CMK (cell line): Measurements from ENCODE around the gene EIF5A2.
"Not testable (repeated sequence)": the region's sequence is repeated elsewhere in the genome, so short reads cannot be mapped to it uniquely, and the experiment has no call there.

Experiments used
- DNase-seq: peaks from one replicate; pipeline ENCODE4 v3.0.0-alpha.2; 2010; ENCODE audit warnings: low read depth

EIF5A2 gene

DNA sequence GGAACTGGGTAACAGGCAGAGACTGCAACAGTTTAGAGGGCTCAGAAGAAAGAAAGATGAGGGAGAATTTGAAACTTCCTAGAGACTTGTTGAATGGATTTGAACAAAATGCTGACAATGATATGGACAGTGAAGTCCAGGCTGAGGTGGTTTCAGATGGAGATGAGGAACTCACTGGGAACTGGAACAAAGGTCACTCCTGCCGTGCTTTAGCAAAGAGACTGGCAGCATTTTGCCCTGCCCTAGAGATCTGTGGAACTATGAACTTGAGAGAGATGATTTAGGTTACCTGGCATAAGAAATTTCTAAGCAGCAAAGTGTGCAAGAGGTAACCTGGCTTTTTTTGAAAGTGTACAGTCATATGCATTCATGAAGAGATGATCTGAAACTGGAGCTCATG, 11.7 kb downstream of the EIF5A2 start:
- DNase-seq = no peak

DNA sequence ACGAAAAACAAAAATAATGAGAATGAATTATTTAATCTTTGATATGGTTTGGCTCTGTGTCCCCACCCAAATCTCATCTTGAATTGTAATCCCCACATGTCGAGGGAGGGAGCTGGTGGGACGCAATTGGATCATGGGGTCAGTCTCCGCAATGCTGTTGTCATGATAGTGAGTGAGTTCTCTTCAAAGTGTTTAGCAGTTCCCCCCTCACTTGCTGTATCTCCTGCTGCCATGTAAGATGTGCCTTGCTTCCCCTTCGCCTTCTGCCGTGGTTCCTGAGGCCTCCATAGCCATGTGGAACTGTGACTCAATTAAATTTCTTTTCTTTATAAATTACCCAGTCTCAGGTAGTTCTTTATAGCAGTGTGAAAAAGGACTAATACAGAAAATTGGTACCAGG, 12.1 kb downstream of the EIF5A2 start:
- DNase-seq = not testable (repeated sequence)

DNA sequence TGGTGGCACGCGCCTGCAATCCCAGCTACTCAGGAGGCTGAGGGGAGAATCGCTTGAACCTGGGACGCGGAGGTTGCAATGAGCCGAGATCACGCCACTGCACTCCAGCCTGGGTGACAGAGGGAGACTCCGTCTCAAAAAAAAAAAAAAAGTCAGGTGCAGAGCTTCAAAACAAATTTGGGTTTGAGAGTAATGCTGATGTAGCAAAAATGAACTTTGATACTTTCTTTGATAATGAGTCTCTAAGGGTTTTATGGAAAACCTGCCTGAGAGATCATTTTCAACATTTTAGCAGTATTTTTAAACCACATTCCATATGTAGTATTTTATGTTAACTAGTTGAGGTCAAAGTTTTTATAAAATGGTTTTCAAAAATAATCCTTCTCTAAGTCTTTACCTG, 14.5 kb downstream of the EIF5A2 start:
- no peak for DNase-seq

DNA sequence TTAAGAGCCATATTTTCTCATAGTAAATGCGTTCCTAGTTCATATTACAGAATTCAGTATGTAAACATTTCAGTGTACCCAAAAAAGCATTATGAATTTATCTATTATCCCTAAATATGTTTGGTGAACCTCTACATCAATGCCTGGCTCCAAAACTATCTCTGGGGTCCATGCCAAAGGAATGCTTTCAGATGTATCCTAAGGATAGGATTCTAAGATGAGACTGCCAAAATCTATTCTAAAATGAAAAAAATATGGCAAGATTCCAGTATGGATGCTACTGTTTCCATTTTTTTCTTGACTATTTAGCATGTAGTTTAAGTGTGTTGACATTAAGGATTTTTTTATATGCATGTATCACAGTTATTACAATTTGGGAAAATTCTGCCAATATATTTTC, 18.8 kb downstream of the EIF5A2 start:
- no peak for DNase-seq

DNA sequence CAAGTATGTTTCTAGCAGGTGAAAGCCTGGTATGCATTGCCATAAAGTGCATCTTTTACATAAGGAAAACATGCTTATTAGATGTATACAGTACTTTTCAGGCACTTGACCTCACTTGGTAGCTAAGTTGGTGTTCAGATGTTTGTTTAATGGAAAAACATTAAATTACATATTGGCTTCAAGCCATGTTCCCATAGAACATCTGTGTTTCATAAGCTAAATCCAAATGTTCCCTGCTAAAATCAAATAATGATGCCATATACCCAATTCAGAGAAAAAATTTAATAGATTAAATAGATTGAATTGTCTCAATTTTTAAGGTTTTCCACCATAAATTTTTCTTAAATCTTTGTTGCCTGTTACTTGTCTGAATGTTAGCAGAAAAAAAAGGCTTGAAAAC, 19.3 kb downstream of the EIF5A2 start:
- no peak for DNase-seq

DNA sequence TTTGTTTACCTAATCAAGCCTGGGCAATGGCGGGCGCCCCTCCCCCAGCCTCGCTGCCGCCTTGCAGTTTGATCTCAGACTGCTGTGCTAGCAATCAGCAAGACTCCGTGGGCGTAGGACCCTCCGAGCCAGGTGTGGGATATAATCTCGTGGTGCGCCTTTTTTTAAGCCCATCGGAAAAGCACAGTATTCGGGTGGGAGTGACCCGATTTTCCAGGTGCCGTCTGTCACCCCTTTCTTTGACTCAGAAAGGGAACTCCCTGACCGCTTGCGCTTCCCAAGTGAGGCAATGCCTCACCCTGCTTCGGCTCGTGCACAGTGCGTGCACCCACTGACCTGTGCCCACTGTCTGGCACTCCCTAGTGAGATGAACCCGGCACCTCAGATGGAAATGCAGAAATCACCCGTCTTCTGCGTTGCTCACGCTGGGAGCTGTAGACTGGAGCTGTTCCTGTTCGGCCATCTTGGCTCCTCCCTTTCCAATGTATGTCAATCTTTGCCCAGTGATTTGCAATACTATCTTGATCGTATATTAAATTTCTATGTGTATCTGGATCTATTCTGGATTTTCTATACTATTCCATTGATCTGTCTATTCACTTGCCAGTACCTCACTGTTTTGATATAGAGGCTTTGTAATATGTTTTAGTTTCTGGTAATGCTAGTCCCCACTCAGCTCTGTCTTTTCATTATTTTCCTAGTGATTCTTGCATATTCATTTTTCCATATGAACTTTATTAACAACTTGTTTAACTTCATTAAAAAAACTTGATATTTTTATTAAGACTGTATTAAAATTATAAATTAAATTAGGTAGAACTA, 24.1 kb downstream of the EIF5A2 start:
- DNase-seq = not testable (repeated sequence)

DNA sequence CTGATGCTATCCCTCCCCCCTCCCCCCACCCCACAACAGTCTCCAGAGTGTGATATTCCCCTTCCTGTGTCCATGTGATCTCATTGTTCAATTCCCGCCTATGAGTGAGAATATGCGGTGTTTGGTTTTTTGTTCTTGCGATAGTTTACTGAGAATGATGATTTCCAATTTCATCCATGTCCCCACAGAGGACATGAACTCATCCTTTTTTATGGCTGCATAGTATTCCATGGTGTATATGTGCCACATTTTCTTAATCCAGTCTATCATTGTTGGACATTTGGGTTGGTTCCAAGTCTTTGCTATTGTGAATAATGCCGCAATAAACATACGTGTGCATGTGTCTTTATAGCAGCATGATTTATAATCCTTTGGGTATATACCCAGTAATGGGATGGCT, 29.7 kb downstream of the EIF5A2 start:
- DNase-seq = not testable (repeated sequence)

DNA sequence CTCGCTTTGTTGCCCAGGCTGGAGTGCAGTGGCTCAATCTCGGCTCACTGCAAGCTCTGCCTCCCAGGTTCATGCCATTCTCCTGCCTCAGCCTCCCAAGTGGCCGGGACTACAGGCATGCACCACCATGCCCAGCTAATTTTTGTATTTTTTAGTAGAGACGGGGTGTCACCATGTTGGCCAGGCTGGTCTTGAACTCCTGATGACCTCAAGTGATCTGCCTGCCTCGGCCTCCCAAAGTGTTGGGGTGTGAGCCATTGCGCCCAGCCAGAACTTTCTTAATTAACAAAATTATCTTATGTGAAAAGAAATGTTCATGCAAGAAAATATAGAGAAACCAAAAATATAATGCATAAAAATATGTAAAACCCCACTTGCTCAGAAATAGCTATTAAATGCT, 31.1 kb downstream of the EIF5A2 start:
- not testable (repeated sequence) for DNase-seq

DNA sequence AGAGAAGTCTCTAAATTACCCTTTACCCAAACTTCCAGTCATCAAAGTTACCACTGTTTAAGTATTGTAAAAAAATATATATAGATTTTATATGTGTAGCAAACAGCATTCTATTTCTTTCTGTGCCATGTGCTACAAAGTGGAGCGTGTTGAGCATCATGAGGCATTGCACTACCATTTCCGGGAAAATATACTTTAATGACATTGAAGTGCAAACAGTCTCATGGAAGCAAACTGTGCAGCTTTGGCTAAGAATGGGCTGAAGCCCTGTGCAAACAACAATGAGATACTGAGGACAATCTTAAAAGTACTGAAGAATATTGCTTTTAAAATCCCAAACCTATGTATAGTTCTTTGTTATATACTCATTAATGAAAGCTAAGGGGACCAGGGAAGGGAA, 31.9 kb downstream of the EIF5A2 start:
- no peak for DNase-seq

DNA sequence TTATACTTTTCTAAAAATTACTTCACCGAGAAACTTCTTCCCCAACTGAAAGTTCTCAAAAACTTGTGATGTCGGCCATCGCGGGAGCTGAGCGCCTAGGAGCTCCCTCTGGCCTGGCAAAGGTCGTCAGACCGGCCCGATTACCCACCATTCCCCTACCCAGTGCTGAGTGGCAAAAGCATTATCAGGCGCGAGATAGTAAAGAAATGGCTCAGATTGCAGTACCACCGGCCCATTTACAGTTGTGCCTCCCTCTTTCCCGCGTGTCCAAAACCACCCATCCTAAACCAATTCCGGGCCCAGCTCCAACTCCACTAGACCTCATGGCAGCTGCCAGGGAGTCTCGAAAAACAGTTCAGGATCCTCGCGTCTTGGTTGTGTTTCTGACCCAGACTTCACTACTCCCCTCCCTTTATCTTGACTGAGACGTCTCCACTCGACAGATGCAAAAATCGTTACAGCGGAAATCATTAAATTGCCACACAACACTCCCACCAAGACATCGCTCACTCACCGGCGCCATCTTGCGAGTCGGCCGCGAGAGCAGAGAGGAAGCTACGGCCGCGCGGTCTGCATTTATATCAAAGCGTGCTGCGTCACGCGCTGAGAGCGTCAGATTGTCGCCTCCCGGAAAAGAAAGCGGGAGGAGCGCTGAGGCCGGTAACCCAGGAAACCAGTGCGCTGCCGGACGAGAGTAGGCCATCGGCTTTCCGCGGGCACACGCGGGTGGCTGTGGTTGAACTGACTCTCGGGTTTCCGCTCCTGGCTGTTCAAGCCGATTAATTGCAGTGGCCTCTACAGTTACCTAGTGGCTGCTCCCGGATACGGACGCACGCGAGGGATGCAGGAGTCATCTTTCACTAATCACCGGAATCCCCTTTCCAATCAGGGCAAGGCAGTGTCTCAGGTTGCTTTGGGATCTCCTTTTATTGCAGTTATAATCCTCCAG, 38.5 kb downstream of the EIF5A2 start, which contains the start of gene RPL22L1:
TSS of gene RPL22L1 (minus strand) at position 551 of the 949 bp plus-strand sequence. CDS start at position 523, 28 bp downstream.
- peak; percentile 78 for DNase-seq

DNA sequence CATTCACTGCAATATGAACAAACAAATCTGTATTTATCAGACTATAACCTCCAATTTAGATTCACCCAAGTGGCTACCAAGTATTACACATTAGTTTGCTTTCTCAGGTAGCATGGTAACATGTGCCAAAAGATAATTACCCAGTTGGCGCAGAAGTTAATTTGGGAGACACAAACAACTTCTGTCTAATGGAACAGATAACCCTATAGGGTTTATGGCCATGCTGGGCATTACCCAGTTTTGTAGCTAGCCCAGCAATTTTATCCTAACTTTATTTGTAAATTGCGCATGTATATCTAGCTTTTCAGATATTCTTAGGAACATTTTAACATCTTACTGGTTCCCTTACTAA, 39.2 kb downstream of the EIF5A2 start:
- no peak for DNase-seq

DNA sequence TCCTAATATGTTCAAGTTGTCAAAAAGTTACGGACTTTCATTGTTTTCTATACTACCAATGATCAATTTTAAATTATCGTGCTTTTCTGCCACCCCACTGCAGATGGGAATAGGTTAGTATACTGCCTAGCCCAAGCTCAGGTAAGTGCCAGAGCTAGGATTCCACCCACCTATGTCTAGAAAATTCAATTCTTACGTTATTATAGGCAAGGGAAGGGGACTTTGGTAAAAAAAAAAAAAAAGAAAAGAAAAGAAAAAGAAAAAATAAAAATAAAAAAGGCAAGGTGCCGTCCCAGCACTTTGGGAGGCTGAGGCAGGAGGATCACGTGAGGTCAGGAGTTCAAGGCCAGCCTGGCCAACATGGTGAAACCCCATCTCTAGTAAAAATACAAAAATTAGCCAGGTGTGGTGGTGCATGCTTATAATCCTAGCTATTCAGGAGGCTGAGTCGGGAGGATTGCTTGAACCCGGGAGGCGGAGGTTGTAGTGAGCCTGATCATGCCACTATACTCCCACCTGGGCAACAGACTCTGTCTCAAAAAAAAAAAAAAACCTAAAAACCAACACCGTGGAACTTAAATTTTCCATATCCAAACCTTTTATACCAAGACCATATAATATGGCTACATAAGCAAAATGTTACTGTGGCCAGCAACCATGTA, 39.7 kb downstream of the EIF5A2 start:
- DNase-seq = no peak

DNA sequence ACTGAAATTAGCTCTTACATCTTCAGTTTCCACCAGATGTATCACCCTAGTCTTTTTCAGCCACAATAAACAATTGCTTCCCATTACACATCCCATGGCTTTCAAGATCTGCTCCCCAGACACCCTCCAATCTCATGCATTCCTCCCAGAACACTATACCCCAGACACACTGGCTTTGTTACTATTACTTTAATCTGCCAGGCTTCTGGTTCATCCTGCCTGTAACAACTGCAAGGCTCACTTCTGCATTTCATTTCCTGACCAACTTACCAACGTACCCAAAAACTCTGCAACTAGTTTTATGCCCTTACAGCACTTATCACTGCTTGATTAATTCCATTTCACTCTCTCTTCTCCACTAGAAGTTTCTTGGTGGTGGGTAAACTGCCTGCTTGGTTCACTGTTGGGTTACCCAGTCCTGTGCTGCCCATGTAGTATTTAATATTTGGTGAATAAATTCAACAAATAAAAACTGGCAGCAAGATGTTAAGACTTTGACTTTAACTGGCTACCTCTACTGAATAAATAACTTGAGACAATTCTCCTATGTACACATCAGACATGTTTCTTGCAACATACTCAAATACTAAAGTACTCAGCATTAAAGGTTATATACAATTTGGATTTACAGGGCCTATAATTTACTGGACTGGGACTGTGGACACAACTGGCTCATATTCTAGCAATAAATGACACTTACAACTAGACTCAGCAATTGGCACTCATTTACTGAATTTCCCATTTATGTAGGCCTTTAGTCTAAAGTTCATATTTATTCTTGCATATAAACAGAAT, 41.1 kb downstream of the EIF5A2 start:
- DNase-seq = no peak

DNA sequence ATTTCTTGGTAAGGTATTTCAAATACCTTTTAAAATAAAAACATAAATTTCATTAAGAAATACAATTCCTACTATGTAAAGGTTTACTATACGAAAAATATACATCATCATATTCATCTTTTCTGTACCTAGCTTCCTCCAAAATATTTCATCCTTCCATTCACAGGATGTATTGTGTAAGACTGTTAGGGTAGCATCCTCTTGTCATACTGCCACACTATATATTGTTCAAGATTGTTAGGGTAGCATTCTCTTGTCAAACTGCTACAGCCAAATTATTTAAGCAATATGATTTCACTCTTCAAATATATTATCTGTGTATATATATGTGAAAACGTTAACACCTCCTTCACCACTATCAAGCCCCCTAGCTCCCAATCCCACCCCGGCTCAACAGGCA, 41.9 kb downstream of the EIF5A2 start:
- DNase-seq = no peak

DNA sequence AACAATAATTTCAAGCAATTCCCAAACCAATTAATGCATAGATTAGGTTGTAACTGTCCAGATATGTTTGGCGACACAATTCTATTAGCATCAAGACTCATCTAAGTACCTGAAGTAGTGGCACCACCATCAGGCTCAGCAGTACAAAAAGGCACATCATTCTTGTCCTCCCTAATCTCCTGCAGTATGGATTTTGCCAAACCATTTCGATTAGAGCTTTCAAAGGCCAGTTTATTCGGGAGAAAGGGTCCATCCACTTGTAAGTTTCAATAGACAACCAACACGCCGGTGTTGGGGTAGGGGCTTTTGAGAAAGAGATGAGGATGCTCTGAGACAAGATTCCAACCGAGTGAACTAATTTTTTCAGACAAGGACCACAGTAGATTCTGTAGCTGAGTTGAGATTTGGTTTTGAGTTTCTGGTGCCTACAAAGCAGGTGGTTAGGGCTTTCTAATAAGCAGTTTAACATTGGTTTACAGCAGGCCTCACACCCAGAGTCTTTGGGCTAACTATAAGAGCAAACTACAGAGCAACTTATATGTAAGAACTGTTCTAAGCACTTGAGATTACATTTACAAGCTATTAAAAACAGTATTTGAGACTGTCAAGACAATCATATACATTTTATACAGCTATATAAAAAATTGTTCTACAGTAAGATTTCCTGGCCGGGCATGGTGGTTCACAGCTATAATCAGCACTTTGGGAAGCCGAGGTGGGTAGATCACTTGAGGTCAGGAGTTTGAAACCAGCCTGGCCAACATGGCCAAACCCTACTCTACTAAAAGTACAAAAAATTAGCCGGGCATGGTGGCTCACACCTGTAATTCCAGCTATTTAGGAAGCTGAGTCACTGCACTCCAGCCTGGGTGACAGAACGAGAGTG, 43.0 kb downstream of the EIF5A2 start:
- DNase-seq = no peak

DNA sequence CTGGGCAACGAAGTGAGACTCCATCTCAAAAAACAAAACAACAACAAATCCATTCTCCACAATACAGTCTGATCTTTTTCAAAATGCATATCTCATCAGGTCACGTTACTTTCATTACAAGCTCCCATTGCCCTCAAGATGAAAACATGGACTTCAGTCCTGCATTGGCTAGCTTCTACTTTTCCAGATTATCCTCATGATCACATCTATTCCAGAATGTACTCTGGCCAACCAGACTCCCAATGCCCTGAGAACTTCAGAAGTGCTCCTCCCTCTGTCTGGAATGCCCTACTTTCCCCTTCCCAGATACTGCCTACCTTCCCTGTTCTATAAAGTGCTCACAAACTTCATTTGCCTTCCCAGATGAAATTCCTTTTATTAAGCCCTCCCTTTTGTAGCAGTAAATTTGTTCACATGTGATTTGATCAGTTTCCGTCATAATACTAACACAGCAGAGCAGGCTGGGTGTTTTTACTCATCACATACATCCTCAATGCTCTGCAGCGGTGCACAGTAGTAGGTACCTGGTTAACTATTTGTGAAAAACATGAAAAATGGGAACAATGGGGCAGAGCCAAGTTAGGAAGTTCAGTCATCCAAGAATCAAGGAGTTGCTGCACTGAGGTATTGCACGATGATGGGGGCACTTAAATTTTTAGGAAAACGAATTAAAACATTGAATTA, 43.8 kb downstream of the EIF5A2 start:
- no peak for DNase-seq

DNA sequence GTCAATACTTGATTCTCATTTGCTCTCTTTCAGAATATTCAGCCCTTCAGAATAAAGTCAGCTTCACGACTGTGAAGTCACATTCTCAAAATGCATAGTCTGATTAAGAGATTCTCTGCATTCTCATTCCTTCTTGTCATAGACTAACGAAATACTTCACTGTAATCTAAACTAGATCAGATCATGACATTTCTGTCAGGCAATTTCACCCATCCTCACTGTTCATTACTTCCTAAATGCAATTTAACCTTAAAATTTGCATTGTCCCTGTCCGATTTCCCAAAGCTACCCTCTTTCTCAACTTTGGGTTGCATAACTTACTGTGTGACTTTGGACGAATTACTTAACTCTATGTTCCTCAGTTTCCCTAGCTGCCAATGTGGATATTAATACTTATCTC, 44.6 kb downstream of the EIF5A2 start:
- no peak for DNase-seq

DNA sequence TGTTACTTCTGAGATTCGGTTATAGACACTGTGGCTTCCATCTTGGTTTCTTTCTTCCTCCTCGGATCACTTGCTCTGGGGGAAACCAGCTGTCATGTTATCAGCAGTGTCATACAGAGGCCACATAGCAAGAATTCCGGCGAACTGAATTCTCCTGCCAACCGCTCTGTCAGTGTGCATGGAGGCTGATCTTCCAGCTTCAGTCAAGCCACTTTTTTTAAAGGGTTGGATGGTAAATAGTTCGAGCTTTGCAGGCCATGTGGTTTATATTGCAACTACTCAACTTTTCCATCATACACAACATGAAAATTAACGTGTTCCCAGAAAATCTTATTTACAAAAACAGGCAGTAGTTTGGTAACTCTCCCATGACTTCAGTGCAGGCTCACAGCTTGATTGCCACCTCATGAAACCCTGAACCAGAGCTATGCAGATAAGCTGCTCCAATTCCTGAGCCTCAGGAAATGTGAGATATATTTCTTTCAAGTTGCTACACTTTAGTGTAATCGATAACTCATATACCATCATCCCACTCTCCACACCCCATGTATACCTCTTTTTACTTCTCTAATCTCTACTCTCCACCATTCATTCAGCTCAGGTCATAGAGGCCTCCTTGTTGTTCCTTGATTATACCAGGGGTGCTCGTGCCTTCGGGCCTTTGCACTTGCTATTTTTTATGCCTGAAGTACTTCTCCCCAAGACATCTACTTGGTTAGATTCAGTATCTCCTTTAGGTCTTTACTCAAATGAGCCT, 45.6 kb downstream of the EIF5A2 start:
- DNase-seq = no peak

DNA sequence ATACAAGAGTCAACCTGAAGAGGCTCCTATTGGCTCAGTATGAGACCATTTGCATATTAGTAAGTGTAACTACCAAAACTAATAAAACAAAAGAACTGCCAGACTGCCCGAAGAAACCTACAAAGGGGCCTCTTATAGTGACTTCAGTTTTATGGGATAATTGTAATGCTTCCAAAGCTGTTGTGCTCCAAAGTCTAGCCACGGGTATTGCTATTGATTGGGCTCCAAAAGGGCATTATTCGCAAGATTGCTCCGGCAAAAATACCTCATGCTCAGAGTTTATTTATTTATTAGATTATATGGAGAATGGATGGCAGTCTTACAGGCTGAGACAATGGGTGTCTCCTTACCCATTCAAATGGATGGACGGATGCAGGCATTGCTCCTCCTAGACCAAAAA, 49.8 kb downstream of the EIF5A2 start:
- DNase-seq = no peak
